ENCODE results near the gene LDLRAD1. TPM values are rescaled to one million over a fixed set of nuclear protein-coding genes. Genes with fewer than 3 reads are reported as not detected.

LDLRAD1 gene
- total and polyA plus RNA-seq, 2 of the 13 experiments (the other 11 are each of a cell fraction or from before 2014, with no cell fraction given), result 2.5 to 14.0 TPM

GRCh38 chr1:54052934-54053744 is 35.2 kb upstream of the LDLRAD1 start, which contains the start of the genes TCEANC2 and TMEM59 (continued):
- peak; percentile 55; the same call in 1 of the 2 replicates for TF ChIP-seq DZIP1 (CRISPR knock-in tag; IDR thresholded peaks at IDR 0.05)
- TF ChIP-seq, protein P1, sequence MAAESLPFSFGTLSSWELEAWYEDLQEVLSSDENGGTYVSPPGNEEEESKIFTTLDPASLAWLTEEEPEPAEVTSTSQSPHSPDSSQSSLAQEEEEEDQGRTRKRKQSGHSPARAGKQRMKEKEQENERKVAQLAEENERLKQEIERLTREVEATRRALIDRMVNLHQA (CRISPR knock-in tag; IDR thresholded peaks at IDR 0.05), result no peak
- peak; percentile 36; the same call in 1 of the 2 replicates for TF ChIP-seq BCL3 (CRISPR knock-in tag; IDR thresholded peaks at IDR 0.05)
- TF ChIP-seq POGZ (CRISPR knock-in tag; IDR thresholded peaks at IDR 0.05), result peak; percentile 76
- no peak for TF ChIP-seq HOXA7 (CRISPR knock-in tag; IDR thresholded peaks at IDR 0.05)
- TF ChIP-seq, protein P2, sequence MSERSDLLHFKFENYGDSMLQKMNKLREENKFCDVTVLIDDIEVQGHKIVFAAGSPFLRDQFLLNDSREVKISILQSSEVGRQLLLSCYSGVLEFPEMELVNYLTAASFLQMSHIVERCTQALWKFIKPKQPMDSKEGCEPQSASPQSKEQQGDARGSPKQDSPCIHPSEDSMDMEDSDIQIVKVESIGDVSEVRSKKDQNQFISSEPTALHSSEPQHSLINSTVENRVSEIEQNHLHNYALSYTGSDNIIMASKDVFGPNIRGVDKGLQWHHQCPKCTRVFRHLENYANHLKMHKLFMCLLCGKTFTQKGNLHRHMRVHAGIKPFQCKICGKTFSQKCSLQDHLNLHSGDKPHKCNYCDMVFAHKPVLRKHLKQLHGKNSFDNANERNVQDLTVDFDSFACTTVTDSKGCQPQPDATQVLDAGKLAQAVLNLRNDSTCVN (CRISPR knock-in tag; IDR thresholded peaks at IDR 0.05; ENCODE audit: borderline replicate concordance), result no peak; the same call in 1 of the 2 replicates
- no peak for TF ChIP-seq NR2F1 (CRISPR knock-in tag; IDR thresholded peaks at IDR 0.05)
- TF ChIP-seq, protein P3, sequence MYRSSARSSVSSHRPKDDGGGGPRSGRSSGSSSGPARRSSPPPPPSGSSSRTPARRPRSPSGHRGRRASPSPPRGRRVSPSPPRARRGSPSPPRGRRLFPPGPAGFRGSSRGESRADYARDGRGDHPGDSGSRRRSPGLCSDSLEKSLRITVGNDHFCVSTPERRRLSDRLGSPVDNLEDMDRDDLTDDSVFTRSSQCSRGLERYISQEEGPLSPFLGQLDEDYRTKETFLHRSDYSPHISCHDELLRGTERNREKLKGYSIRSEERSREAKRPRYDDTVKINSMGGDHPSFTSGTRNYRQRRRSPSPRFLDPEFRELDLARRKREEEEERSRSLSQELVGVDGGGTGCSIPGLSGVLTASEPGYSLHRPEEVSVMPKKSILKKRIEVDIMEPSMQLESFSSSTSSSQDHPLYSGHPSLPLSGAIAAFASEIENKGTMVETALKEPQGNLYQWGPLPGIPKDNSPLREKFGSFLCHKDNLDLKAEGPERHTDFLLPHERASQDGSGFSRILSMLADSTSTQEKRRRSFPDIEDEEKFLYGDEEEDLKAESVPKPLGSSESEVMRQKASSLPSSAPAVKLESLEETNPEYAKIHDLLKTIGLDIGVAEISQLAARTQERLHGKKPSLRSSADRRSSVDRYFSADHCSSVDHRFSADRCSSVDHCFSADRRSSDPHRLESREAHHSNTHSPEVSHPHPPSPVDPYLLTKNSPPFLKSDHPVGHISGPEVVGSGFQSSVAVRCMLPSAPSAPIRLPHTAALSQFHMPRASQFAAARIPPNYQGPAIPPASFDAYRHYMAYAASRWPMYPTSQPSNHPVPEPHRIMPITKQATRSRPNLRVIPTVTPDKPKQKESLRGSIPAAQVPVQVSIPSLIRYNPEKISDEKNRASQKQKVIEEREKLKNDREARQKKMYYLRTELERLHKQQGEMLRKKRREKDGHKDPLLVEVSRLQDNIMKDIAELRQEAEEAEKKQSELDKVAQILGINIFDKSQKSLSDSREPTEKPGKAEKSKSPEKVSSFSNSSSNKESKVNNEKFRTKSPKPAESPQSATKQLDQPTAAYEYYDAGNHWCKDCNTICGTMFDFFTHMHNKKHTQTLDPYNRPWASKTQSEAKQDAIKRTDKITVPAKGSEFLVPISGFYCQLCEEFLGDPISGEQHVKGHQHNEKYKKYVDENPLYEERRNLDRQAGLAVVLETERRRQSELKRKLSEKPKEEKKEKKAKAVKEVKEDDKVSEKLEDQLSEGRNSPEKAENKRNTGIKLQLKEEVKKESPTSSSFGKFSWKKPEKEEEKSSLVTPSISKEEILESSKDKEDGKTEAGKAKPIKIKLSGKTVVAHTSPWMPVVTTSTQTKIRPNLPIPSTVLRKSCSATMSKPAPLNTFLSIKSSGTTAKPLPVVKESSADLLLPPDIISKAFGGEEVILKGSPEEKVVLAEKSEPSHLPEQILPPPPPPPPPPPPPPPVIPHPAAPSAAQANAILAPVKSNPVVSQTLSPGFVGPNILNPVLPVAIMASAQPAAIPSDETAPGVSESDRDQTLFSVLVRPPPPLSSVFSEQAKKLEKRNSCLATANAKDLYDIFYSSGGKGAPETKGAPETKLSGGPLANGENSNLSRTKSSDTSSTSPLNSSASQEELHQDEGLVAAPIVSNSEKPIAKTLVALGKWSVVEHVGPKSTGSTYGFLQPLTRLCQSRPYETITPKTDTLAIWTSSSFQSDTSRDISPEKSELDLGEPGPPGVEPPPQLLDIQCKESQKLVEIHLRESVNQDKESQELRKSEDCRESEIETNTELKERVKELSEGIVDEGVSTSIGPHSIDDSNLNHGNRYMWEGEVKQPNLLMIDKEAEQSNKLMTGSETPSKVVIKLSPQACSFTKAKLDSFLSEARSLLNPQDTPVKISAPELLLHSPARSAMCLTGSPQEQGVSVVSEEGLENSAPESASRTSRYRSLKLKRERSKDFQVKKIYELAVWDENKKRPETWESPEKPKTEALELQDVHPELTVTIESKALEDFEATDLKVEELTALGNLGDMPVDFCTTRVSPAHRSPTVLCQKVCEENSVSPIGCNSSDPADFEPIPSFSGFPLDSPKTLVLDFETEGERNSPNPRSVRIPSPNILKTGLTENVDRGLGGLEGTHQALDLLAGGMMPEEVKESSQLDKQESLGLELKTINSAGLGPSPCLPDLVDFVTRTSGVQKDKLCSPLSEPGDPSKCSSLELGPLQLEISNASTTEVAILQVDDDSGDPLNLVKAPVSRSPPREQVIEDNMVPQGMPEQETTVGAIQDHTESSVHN (CRISPR knock-in tag; IDR thresholded peaks at IDR 0.05), result no peak
- no peak; the same call in 1 of the 2 replicates for TF ChIP-seq ZNF703 (CRISPR knock-in tag; IDR thresholded peaks at IDR 0.05; ENCODE audit: borderline replicate concordance)
- TF ChIP-seq HNRNPK (IDR thresholded peaks at IDR 0.05; ENCODE audit: low read depth, low read length, poor library complexity, severe bottlenecking), result no peak
- 0 out of 2 replicates have a peak, but pooled peaks have one; percentile 63 for TF ChIP-seq ZNF547 (CRISPR knock-in tag; IDR thresholded peaks at IDR 0.05)
- TF ChIP-seq MTF1 (CRISPR knock-in tag; IDR thresholded peaks at IDR 0.05), result no peak
- TF ChIP-seq EED (CRISPR knock-in tag; IDR thresholded peaks at IDR 0.05), result 0 out of 2 replicates have a peak, but pooled peaks have one; percentile 45

Data from HepG2 (cell line).